Nephron (organoid): ENCODE data around the gene COL18A1.

Source experiments
- H3K27ac Mint-ChIP-seq, 3 experiments: 2 replicates each; pipeline ENCODE4 v1.8.0; 2020; ENCODE audit warnings: mixed read lengths in 3 of 3, mild to moderate bottlenecking in 2 of 3, moderate library complexity in 1 of 3
- H3K27me3 Mint-ChIP-seq: 2 replicates; pipeline ENCODE4 v1.8.0; 2021; ENCODE audit warnings: low read depth, mild to moderate bottlenecking, moderate library complexity, mixed read lengths
- H3K36me3 Mint-ChIP-seq: 2 replicates; pipeline ENCODE4 v1.8.0; 2020; ENCODE audit warnings: low read depth, mixed read lengths
- H3K4me1 Mint-ChIP-seq: 2 replicates; pipeline ENCODE4 v1.8.0; 2020; ENCODE audit warnings: mixed read lengths
- H3K4me3 Mint-ChIP-seq, 3 experiments: 2 replicates each; pipeline ENCODE4 v1.8.0; 2020; ENCODE audit warnings: mild to moderate bottlenecking in 3 of 3, mixed read lengths in 3 of 3, moderate library complexity in 2 of 3
- H3K9me3 Mint-ChIP-seq: 2 replicates; pipeline ENCODE4 v1.8.0; 2020; ENCODE audit warnings: mixed read lengths
- TF ChIP-seq, protein P1 (sequence below), 3 experiments: fragments of 200-600 bp; sonication (generic); IDR thresholded peaks; one replicate each; pipeline ENCODE4 v1.5.0; 2021; ENCODE audit warnings: antibody characterized with exemption in 3 of 3; ENCODE audit not compliant: unreplicated experiment in 3 of 3

Gene COL18A1

DNA sequence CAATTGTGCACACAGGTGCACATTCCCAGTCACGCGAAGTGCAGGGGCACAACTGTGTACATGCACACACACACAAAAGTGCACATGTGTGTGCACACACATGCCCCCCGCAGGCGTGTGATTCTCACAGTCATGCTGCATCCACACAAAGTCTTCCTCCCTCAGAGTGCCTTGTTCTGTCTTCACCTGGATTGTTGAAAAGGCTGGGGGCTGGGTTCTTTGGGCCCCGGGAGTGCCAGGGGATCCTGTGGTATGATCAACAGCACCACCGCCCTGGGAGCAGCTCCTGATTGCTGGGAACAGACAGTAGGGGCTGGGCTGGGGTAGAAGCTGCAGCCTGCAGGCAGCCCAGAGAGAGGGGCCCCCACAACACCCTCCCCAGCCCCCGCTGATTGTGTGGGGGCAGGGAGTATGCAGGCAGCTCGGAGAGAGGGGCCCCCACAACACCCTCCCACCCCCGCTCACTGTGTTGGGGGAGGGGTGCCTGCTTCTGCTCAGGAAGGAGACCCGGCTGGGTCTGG lies 3.4 kb downstream of the COL18A1 start:
- Mint-ChIP-seq H3K4me3 (peak overlapping the region; percentile 80 to 91 (median 87)), H3K27me3 (peaks cover 7% of the 10 kb centered on the region), H3K36me3 (no peaks in the 10 kb centered on the region), H3K4me1 (peaks cover 77% of the 10 kb centered on the region), H3K27ac (peak overlapping the region; percentile 93 to 99 (median 97)), H3K9me3 (no peaks in the 10 kb centered on the region)
- TF ChIP-seq, protein P1, sequence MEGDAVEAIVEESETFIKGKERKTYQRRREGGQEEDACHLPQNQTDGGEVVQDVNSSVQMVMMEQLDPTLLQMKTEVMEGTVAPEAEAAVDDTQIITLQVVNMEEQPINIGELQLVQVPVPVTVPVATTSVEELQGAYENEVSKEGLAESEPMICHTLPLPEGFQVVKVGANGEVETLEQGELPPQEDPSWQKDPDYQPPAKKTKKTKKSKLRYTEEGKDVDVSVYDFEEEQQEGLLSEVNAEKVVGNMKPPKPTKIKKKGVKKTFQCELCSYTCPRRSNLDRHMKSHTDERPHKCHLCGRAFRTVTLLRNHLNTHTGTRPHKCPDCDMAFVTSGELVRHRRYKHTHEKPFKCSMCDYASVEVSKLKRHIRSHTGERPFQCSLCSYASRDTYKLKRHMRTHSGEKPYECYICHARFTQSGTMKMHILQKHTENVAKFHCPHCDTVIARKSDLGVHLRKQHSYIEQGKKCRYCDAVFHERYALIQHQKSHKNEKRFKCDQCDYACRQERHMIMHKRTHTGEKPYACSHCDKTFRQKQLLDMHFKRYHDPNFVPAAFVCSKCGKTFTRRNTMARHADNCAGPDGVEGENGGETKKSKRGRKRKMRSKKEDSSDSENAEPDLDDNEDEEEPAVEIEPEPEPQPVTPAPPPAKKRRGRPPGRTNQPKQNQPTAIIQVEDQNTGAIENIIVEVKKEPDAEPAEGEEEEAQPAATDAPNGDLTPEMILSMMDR (IDR thresholded peaks at IDR 0.05; ENCODE audit: unreplicated experiment in 3 of 3) = no peak

DNA sequence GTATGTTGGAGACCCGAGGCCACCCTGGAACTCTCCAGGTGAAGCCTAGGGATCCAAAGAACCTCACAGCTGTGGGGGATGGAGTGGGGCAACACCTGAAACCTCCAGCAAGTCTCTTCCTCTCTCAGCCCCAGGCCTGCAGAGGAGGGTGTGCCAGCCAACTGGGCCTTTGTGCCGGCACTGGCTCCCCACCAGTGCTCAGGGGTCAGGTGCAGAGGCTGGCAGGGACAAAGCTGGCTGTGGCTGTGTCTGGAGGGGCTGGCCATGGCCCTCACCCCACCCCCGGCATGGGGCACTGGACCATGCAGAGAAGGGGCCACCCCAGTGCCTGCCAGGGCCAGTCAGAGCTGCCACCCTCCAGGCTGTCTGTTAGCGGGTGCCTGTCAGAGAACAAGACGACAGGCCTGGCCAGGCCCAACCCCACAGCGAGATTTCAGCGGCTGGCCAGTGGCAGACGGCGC lies 3.9 kb downstream of the COL18A1 start:
- Mint-ChIP-seq H3K9me3 (no peaks in the 10 kb centered on the region), H3K36me3 (no peaks in the 10 kb centered on the region), H3K27ac (peak overlapping the region; percentile 87 to 99 (median 97)), H3K4me1 (peaks cover 77% of the 10 kb centered on the region), H3K27me3 (peaks cover 4% of the 10 kb centered on the region), H3K4me3 (peak overlapping the region; percentile 48 to 80 (median 62))
- TF ChIP-seq, protein P1 (IDR thresholded peaks at IDR 0.05; ENCODE audit: unreplicated experiment in 3 of 3) = no peak

DNA sequence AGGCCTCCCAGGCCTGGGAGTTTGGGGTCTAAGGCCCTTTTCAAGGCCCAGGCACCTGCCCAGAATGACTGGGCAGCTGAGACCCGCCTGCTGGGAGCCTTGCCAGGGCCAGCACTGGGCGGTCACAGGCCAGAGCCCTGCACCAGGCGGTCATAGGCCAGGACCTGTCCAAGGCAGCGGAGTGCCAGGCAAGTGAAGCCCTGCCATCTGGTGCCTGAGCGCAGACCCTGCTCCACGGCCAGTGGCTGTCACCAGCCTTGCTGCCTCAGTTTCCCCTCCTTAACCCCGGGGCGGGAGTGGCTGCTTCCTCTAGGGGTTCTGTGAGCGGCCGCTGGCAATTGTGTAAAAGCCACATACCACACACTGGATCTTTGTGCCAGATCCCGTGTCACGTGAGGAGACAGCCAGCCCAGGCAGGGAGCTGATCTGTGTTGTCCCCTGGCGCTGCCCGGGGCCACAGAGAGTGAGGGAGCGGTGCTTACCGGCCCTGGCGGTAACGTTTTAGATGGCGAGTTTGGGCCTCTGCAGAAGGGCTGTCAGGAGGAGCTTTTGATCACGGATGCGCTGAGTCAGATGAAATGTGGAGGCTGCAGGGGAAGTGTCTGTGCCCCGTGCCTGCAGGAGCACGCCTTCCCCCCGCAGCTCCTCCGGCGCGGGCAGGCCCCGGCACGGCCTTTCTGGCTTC lies 4.6 kb downstream of the COL18A1 start:
- H3K9me3 Mint-ChIP-seq = no peaks in the 10 kb centered on the region
- H3K27me3 Mint-ChIP-seq = peaks cover 3% of the 10 kb centered on the region
- H3K27ac Mint-ChIP-seq = peak overlapping the region; percentile 97 to 100 (median 99)
- peaks cover 80% of the 10 kb centered on the region for H3K4me1 Mint-ChIP-seq
- no peaks in the 10 kb centered on the region for H3K36me3 Mint-ChIP-seq
- H3K4me3 Mint-ChIP-seq = peak overlapping the region; percentile 41 to 72 (median 51)
- TF ChIP-seq, protein P1 (IDR thresholded peaks at IDR 0.05; ENCODE audit: unreplicated experiment in 3 of 3) = no peak

DNA sequence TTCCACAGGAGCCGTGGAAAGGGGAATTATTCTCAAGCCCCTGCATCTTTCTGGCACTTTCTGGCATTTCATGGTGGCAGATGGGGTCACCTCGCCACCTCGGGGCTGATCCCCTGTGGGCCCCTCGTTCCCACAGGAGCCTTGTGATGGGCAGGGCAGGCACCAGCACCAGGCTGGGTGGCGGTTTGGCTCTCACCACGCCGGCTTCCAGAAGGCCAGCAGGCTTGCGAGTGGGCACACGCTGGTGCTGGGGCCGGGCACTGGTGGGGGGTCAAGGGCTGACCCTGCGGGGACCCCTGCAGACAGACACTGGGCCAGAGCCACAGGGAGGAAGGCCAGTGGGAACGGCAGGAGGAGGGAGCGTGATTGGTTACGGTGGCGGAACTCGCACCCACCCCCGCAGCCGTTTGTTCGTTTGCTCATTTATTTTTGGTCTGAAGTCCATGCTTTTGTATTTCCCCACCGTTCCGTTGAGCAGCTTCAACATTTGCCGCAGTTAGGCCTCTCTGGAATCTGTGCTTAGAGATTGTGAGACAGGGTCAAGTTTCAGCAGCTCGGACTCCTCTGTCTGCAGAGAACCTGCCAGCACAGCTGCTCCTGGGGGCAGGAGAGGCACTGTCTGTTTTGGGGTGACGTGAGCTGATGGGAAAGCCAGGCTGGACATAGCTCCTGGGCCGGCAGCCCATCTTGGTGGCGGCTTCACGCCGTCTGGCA lies 5.3 kb downstream of the COL18A1 start:
- peaks cover 84% of the 10 kb centered on the region for H3K4me1 Mint-ChIP-seq
- H3K9me3 Mint-ChIP-seq = no peaks in the 10 kb centered on the region
- H3K36me3 Mint-ChIP-seq = no peaks in the 10 kb centered on the region
- H3K27me3 Mint-ChIP-seq = peaks cover 5% of the 10 kb centered on the region
- H3K27ac Mint-ChIP-seq = peak overlapping the region; percentile 97 to 100 (median 99)
- peak overlapping the region; percentile 69 to 76 (median 72) for H3K4me3 Mint-ChIP-seq
- TF ChIP-seq, protein P1 (IDR thresholded peaks at IDR 0.05; ENCODE audit: unreplicated experiment in 3 of 3) = no peak

DNA sequence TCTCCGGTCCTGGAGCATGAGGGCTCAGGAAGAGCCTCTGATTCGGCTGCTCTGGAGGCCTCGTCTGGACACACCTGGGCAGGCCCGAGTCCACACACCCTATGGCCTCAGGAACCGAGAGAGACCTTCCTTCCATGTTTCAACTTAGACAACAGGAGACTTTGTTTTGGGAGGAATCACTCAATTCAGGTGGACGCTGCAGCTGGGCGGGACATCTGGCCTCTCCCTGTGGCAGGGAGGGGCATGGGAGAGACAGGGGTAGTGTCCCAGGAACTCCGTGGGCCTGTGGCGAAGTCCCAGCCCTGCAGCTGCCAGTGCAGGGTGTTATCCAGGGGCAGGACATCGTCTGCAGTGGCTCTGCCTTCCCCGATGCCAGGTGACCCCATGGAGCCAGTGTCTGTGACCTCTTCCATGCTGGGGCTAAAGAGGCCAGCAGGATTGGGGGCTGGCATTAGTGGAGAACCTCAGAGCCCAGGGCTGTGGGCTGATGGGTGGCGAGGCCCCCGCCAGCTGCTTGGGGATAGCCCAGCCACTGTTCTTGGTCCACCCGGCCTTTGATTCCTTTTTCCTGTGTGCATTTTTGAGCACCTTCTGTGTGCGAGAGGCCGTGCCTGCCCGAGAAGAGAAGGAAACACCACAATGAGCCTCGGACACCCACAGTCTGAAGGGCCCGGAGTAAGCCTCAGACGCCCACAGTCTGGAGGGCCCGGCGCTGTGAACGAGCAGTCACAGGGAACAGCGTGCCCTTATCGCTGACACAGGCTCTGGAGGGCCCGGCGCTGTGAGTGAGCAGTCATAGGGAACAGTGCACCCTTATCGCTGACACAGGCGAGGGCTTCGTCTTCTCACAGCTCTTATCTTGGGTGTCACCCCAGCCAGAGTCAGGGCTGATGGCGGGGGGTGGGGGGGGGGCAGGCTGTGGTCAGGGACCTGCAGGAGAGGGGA lies 6.2 kb downstream of the COL18A1 start:
- no peaks in the 10 kb centered on the region for H3K36me3 Mint-ChIP-seq
- TF ChIP-seq, protein P1 (IDR thresholded peaks at IDR 0.05; ENCODE audit: unreplicated experiment in 3 of 3) = no peak
- H3K4me3 Mint-ChIP-seq = peak overlapping the region; percentile 69 to 76 (median 72)
- H3K9me3 Mint-ChIP-seq = no peaks in the 10 kb centered on the region
- peaks cover 83% of the 10 kb centered on the region for H3K4me1 Mint-ChIP-seq
- H3K27me3 Mint-ChIP-seq = peaks cover 5% of the 10 kb centered on the region
- peak overlapping the region; percentile 97 to 100 (median 99) for H3K27ac Mint-ChIP-seq
